Myocyte (in vitro differentiated cells): ENCODE data around the gene LAYN. TPM values are rescaled to one million over a fixed set of nuclear protein-coding genes. Genes with fewer than 3 reads are reported as not detected.
A peak's percentile ranks its signal among the peaks of the same experiment; 100 is the strongest.

Source experiments
- DNase-seq: peaks from one replicate; pipeline ENCODE4 v3.0.0-alpha.2; 2012; ENCODE audit warnings: low read depth
- total RNA-seq: library from RNA; depleted of rRNA; stranded (reverse); fragments of >200 nt; gene quantifications from 2 replicates; pipeline ENCODE4 v1.2.3, GENCODE V29; 2014

Gene LAYN
- total RNA-seq, 1 donor from 2014 or later = 15.0 TPM

DNA sequence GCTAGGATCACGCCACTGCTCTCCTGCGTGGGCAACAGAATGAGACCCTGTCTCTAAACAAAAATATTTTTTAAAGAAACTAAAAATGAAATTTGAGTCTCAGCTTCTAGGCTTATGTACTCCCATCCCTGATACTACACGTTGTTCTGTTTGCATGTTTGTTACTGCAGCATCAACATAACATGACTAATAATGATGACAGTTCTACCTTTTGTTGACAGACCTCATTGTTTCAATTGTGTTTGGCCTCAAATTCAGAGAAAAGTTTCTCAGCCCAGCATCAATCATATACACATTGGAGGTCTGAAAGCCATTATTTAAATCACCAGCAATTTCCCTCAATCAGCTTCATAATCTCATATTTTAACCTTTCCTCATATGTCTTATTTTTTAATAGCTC lies 20.8 kb downstream of the LAYN start:
- no peak for DNase-seq

DNA sequence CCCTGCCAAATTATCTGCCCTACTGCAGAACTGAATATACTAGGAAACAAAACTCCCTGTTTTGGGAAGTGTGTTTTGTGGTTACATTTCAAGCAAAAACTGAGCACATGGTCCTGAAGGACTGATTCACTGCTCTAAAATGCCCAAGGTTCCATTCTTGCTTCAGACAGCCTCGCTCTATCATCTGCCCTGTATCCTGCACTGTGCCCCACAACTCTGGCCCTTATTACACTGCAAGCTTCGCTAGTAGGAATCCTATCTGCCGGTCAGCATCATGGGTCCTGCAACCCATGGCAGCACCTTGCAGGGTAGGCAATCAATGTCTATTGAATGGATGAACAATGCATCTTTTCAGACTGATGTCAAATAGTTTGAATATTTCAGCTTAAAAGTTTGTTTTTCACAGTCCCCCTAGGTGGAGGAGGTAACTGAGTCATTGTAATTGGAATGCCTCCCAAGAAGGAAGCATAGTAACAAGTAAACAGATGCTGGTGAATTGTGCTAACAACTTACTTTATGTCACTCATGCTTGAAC lies 21.3 kb downstream of the LAYN start:
- DNase-seq = peak; percentile 57

DNA sequence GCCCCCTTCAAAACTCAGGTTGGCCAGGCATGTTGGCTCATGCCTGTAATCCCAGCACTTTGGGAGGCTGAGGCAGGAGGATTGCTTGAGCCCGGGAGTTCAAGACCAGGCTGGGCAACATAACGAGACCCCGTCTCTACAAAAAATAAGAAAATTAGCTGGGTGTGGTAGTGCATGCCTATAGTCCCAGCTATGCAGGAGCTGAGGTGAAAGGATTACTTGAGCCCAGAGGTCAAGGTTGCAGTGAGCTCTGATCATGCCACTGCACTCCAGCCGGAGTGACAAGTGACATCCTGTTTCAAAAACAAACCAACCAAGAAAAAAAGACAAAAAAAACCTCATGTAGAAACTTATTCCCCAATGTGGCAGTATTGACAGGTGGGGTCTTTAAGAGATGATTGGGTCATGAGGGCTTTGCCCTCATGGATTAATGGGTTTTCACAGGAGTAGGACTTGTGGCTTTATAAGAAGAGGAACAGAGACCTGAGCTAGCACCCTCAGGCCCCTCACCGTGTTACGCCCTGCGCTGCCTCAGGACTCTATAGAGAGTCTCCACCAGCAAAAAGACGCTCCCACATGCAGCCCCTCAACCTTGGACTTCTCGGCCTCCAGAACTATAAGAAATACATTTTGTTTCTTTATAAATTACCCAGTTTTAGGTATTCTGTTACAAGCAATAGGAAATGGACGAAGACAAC lies 22.3 kb downstream of the LAYN start:
- DNase-seq = no peak

DNA sequence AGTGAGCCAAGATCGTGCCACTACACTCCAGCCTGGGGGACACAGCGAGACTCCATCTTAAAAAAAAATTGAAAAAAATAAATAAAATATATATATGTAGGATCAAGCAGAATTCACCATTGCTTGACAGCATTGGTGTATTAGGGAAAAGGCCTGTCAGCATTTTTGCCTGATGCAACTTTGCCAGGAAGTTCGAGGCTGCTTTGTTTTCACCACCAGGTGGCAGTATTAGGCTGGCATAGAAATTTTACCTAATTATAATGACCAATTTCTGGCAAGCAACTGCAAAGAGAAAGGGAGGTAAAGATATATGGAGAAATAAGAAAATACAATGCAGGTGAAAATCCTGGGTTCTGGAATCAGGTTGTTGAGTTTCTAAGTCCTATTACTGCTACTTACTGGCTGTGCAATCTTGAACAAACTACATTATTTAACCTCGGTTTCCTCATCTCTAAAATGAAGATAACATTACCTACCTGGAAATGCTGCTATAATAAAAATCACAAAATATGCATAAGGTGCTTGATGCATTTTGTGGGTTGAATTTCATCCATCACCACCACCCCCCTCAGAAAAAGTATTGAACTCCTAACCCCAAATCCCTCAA lies 24.7 kb downstream of the LAYN start:
- DNase-seq = peak; percentile 72

DNA sequence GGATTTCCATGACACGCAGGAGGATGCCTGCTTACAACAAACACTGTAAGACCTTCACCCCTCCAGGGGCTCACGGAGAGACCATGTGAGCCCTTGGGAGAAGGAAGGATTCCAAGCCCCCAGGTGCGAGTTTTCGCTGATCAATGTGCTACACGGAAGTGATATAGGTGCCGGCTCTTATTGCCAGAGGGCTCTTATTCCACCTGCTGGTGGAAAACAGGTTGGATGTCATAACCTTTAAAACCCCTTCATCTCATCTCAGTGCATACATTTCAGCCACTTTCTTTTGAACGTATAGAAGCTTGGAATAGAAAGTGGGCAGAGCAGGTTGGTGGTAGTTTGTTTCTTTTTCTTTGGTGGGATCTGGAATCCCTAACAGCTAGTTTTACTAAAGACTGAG lies 25.8 kb downstream of the LAYN start:
- no peak for DNase-seq

DNA sequence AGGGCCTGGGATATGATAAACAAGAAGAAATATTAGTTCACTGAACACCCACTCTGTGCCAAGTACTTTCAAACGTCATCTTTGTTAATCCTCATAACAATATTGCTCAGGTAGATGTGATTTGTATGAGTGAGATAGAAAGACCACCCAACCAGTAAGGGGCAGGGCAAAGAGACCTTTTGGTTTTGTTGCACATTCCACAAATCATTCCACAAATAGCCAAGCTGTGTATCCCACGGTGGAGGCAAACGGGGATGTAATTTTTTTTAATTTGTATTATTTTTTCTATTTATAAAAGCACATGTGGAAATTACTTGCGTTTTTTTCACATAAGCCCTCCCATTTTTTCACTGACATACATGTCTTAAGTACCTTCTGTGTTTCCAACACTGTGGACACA lies 29.0 kb downstream of the LAYN start:
- no peak for DNase-seq

DNA sequence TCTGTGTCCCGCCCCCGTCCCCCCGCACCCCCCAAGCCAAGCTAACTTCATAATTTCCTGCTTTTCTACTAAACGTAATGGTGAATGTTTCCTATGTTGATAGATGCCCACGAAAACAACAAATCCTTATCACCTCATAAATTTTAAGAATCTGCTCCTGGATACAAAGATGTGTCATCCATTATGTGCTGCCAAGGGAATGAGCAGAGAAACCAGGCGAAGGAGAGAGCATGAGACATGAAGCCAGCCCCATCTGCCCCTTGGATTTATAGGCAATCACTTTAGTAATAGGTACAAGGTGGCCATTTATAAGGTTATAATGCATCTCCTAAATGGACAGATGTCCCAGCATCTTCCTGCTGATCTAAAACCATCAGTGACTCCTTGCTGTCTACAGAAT lies 30.3 kb downstream of the LAYN start:
- DNase-seq = no peak

DNA sequence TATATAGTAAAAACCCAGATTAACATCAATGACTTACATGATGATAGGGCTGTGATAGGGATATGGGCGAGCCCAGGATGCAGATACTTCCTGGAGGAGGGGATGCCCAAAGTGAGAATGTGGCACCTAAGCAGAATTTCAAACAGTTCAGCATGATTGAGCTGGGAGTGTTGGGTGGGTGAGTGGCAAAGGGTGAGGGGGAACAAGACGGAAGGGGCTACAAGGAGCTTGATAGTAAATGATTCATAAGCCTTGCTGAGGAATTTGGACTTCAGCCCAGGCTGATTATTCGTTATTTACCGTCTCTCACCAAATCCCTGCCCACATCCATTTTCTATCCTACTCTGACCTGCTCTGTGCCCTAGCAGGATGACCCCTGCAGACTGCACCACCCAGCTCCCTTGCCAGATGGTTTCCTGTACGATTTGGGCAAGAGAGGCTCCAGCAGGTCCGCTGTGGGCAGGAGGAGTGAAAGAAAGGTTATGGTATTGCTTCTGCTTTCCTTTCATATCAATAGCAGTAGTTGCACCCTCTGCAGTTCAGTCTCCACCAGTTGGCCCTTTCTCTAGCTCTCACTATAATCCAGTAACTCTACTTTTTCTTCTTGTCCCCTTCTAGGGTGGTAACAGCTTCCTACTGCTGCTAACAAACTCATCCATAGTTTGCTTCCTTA lies 31.4 kb downstream of the LAYN start:
- no peak for DNase-seq

DNA sequence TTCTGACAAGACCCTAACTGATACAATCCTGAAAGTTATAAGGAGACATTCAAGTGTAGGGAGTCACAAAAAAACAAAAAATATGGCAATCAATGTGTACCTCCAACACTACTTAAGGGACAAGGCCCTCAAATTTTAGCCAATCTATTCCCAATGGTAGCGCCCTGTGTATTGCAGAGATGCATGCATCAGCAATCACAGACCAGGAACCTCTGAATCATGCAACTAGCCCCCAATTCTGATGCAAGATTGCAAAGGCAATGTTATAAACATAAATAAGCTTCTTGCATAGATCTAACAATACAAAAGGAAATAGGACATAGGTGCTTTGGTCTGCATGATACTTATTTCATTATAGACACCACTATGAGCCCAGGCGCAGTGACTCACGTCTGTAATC lies 32.1 kb downstream of the LAYN start:
- no peak for DNase-seq

DNA sequence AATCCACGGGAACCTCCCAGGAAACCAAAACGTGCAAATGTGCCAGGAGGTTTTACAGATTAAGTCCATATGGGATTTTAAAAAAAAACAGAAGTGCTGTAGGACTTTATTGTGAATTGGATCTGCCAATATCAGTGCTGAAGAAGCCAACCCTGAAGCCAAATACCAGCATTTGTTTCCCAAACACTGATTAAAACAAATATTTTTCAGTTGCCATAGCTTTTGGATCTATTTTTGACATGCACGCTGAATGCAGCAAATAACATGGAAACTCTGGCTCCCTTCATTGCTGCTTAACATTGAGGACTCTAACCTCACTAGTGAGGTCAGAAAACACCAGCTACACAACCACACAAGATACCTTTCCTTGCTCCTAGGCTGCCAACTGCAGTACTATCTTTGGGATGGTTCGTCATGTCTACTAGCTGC lies 33.3 kb downstream of the LAYN start:
- DNase-seq = no peak

DNA sequence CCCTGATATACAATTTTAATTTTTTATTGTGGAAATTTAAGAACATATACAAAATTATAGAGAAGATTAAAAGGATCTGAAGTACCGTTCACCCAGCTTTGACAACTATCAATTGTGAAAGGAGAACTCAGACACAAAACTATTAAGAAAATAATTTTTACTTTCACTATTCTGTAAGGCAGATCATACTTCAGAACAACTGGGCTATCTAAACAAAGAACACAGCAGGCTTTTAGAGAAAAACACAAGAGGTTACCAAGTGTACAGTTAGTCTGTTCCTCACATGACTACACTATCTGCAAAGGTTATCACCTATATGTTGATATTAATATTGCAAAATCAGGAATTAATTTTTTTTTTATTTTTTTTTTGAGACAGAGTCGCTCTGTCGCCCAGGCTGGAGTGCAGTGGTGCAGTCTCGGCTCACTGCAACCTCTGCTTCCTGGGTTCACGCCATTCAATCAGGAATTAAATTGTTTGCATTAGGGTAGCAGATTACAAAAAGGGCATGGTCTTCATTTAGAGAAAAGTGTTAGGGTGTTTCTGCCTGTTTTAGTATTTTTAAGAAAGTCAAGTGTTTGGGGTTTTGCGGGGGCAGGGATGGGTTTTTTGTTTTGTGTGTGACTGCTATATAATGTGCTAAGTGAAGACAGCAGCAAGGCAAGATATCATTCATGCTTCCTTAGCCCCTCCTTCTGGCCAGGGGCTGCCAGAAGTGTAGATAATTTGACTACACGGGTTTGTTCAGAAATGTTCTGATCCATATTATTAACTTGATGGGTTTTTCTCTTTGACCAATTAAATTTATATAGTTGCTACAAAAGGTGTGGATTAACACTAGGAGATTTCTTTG lies 34.1 kb downstream of the LAYN start:
- no peak for DNase-seq

DNA sequence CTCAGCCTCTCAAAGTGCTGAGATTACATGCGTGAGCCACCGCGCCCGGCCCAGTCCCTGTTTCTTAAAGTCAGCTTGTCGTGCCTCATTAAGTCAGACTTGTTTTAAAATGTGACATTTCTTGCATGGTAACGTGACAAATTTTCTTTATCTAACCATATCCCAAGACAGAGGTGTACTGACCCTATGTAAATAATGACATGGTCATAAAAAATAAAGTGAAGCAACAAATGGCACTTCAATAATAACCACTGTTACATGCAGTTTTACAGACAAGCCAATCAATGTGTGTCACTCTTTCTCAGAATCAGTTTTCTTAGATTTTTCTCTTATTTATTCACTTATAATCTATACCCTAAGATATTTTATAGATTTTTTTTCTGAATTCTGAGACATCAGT lies 35.2 kb downstream of the LAYN start:
- no peak for DNase-seq

DNA sequence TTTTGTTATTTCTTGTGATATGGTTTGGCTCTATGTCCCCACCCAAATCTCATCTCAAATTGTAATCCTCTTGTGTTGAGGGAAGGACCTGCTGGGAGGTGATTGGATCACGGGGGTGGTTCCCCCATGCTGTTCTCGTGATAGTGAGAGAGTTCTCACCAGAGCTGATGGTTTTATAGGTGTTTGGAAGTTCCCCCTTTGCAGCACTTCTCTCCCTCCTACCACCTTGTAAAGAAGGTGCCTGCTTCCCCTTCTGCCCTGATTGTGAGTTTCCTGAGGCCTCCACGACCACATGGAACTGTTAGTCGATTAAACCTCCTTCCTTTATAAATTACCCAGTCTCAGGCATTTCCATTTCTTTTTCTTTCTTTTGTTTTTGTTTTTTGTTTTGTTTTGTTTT lies 37.3 kb downstream of the LAYN start:
- DNase-seq = no peak

DNA sequence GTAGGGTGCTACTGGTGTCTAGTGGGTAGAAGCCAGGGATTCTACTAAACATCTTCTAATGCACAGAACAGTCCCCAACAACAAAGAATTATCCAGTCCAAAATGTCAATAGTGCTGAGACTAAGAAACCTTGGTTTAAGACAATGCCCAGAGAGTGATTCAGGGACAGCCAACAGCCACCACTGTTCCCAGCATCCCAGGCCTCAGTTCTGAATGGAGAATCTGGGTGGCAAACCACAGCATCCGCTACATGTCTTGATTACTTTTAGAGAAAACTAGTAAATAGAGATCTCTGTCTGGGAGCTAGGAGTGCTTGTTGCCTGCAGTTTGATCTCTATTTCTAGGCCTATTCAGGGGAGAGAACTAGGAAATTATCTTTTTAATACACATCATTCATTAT lies 40.8 kb downstream of the LAYN start:
- DNase-seq = no peak

DNA sequence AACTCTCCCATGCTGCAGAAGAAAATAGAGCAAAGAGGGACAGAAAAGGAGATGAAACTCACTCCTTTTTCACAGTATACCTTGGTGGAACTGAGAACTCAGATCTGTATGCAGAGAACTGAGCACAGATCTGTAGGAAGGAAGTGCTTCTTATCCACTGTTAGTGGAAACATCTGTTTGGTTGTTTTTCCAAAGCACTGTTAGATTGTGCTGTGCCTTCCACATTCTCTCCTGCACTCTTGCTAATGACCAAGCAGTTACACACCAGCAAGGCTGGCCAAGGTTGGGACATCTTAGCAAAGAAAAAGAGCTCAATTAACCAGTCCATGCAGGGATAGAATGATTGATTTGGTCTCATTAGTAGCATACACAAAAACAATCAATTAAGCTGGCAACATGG lies 41.6 kb downstream of the LAYN start:
- no peak for DNase-seq

DNA sequence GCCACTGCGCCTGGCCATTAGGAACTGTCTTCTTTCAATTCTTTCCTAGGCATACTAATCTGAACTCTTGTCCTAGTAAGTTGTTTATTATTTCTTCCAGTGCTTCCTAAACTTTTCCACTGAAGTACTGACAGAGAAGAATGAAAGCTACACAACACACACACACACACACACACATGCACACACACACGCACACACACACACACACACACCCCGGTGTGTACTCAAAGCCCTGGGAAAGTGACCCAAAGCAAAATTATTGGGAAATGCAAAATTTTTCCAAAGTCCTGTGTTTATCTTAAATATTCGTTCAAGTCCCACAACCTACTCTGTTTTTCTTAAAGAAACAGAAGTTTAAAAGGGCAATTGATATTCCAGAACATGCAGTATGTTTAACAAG lies 42.4 kb downstream of the LAYN start:
- no peak for DNase-seq

DNA sequence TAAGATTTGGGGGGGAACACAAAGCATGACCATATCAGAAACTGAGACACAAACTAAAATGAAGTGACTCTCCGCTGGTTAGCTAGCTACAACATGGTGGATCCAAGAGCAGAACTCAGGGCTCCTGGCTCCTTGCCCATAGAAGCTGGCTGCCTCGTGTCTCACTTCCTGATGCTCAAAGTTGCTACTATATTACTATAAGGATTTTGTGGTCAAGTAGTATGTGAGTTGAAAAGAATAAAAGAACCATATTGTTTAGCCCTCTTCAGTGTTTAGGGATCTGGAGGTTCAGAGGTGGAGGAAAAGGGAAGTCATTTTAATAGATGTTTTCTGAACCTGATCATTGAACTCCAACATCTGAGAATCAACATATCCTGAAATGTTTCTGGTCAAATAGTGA lies 44.9 kb downstream of the LAYN start:
- DNase-seq = no peak

DNA sequence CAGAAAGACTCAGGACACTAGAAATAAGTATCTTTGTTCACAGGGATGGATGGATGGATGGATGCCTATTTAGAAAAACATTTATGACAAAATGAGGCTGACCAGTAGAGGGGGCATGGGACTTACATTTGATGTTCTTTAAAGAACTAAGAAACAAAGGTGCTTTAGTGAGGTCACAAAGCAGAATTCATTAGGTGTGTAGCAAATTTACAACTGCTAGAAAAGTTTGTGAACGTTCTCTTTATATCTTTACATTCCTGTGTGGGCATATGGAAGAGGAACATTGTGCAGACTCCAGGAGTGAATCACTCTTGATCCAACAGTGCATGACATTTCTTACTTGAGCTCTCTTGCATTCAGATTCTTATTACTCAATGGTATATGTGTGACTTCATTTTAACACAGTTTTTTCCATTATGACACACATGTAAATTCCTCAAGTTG lies 45.9 kb downstream of the LAYN start:
- DNase-seq = peak; percentile 52

DNA sequence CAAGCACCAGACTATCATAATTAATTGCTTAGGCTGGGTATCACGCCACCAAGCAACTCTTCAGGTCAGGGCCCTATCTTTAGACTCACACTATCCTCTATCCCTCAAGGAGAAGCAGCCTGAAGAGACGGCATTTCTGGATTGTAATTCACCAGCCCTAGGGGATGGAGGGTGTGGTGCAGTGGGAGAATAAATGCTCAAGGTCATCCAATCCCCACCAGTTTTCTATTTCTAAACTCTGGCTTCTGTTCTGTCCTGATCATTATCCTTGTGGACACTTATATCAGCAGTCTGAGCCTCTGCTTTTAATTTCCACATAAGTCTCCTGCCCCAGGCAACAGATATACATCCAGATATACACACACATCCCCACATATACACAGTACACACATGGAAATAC lies 48.6 kb downstream of the LAYN start:
- DNase-seq = no peak

DNA sequence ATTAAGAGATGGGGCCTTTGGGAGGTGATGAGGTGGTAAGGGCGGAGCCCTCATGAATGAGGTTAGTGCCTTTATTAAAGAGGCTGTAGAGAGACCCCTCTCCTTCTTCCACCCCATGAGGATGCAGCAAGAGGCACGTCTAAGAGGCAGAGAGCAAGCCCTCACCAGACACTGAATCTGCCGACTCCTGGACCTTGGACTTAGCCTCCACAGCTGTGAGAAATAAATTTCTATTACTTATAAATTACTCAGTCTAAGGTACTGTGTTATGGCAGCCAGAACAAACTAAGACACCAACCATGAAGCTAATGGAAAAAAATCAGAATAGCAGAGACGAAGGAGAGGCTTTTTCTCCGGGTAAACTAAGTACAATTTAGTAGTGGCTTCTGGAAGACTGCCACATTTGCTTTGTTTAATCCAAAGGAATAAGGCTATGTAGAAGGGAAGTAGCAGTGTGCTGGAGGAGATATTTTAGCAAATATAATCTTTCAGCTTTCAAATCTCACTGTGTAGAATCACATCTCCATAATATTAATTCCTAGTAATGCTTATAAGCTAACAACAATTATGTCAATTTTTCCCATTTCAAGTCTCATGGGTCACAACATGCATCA lies 49.5 kb downstream of the LAYN start:
- no peak for DNase-seq
